ENCODE results near the gene CADM1. TPM values are rescaled to one million over a fixed set of nuclear protein-coding genes. Genes with fewer than 3 reads are reported as not detected.

CADM1 gene
- total RNA-seq, 1 donor, result 86.5 TPM

DNA sequence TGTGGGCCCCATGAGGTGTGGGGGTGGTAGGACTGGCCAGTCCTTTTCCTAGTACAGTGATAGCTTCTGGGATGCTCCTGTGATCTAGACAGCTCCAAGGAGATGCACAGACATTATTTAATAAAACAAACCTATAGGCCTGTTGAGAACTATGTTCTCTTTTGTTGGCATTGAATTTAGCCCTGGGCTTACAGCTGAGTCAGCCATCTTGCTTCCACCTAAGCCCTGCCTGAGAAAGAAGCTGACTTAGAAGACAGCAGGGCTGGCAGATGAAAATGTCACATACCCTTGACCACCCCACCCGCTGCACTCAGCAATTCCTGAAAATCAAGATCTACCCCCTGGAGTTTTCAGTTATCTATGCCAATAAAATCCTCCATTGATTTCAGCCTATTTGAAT, 353.2 kb downstream of the CADM1 start:
- no peak overlapping the region for H3K4me3 ChIP-seq (ENCODE audit: insufficient read depth, low read length)
- no peak overlapping the region for H3K4me2 ChIP-seq (ENCODE audit: insufficient read depth, low read length)
- no peaks in the 10 kb centered on the region for H3K4me1 ChIP-seq (ENCODE audit: insufficient read depth, low read length)
- no peak overlapping the region for H2AFZ ChIP-seq (ENCODE audit: low read length)
- H3K36me3 ChIP-seq (ENCODE audit: insufficient read depth, low read length), result no peaks in the 10 kb centered on the region
- DNase-seq (ENCODE audit: insufficient read length, low spot score, missing footprints), result no peak
- no peaks in the 10 kb centered on the region for H4K20me1 ChIP-seq (ENCODE audit: insufficient read depth, low read length)
- H3K27ac ChIP-seq (ENCODE audit: low read depth, low read length), result no peak overlapping the region
- no peaks in the 10 kb centered on the region for H3K9me3 ChIP-seq (ENCODE audit: low read depth, low read length)
- H3K79me2 ChIP-seq (ENCODE audit: insufficient read depth, low read length), result no peaks in the 10 kb centered on the region
- TF ChIP-seq, protein P1, sequence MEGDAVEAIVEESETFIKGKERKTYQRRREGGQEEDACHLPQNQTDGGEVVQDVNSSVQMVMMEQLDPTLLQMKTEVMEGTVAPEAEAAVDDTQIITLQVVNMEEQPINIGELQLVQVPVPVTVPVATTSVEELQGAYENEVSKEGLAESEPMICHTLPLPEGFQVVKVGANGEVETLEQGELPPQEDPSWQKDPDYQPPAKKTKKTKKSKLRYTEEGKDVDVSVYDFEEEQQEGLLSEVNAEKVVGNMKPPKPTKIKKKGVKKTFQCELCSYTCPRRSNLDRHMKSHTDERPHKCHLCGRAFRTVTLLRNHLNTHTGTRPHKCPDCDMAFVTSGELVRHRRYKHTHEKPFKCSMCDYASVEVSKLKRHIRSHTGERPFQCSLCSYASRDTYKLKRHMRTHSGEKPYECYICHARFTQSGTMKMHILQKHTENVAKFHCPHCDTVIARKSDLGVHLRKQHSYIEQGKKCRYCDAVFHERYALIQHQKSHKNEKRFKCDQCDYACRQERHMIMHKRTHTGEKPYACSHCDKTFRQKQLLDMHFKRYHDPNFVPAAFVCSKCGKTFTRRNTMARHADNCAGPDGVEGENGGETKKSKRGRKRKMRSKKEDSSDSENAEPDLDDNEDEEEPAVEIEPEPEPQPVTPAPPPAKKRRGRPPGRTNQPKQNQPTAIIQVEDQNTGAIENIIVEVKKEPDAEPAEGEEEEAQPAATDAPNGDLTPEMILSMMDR (IDR thresholded peaks at IDR 0.05; ENCODE audit: extremely low read depth, low read depth, low read length), result no peak
- no peaks in the 10 kb centered on the region for H3K27me3 ChIP-seq (ENCODE audit: insufficient read depth, low read length)

DNA sequence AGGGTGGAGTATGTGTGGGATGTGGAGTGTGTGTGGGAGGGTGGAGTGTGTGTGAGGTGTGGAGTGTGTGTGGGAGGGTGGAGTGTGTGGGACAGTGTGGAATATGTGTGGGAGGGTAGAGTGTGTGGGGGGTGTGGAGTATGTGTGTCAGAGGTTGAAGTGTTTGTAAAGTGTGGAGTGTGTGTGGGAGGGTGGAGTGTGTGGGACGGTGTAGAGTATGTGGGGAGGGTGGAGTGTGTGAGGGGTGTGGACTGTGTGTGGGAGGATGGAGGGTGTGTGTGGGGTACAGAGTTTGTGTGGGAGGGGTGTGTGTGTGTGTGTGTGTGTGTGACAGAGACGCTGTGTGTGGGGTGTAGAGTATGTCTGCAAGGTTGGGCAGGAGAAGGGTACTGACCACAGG, 355.5 kb downstream of the CADM1 start:
- Histone ChIP-seq H3K4me1 (ENCODE audit: insufficient read depth, low read length) (no peaks in the 10 kb centered on the region), H4K20me1 (ENCODE audit: insufficient read depth, low read length) (no peaks in the 10 kb centered on the region), H3K9me3 (ENCODE audit: low read depth, low read length) (no peaks in the 10 kb centered on the region), H3K36me3 (ENCODE audit: insufficient read depth, low read length) (no peaks in the 10 kb centered on the region), H3K27me3 (ENCODE audit: insufficient read depth, low read length) (no peaks in the 10 kb centered on the region), H2AFZ (ENCODE audit: low read length) (no peak overlapping the region), H3K4me2 (ENCODE audit: insufficient read depth, low read length) (no peak overlapping the region), H3K4me3 (ENCODE audit: insufficient read depth, low read length) (no peak overlapping the region), H3K79me2 (ENCODE audit: insufficient read depth, low read length) (no peaks in the 10 kb centered on the region), H3K27ac (ENCODE audit: low read depth, low read length) (no peak overlapping the region)
- TF ChIP-seq, protein P1 (IDR thresholded peaks at IDR 0.05; ENCODE audit: extremely low read depth, low read depth, low read length), result no peak
- no peak for DNase-seq (ENCODE audit: insufficient read length, low spot score, missing footprints)

DNA sequence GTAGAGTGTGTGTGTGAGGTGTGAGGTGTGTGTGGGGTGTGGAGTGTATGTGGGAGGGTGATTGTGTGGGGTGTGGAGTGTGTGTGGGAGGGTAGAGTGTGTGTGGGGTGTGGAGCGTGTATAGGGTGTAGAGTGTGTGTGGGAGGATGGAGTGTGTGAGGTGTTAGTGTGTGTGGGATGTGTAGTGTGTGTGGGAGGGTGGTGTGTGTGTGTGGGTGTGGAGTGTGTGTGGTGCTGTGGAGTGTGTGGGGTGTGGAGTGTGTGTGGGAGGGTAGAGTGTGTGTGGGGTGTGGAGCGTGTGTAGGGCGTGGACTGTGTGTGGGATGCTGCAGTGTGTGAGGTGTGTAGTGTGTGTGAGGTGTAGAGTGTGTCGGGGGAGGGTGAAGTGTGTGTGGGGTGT, 356.1 kb downstream of the CADM1 start:
- H3K27ac ChIP-seq (ENCODE audit: low read depth, low read length), result no peak overlapping the region
- no peak overlapping the region for H2AFZ ChIP-seq (ENCODE audit: low read length)
- H3K36me3 ChIP-seq (ENCODE audit: insufficient read depth, low read length), result no peaks in the 10 kb centered on the region
- H3K79me2 ChIP-seq (ENCODE audit: insufficient read depth, low read length), result no peaks in the 10 kb centered on the region
- no peaks in the 10 kb centered on the region for H3K27me3 ChIP-seq (ENCODE audit: insufficient read depth, low read length)
- DNase-seq (ENCODE audit: insufficient read length, low spot score, missing footprints), result no peak
- no peaks in the 10 kb centered on the region for H3K4me1 ChIP-seq (ENCODE audit: insufficient read depth, low read length)
- no peaks in the 10 kb centered on the region for H4K20me1 ChIP-seq (ENCODE audit: insufficient read depth, low read length)
- TF ChIP-seq, protein P1 (IDR thresholded peaks at IDR 0.05; ENCODE audit: extremely low read depth, low read depth, low read length), result no peak
- H3K4me2 ChIP-seq (ENCODE audit: insufficient read depth, low read length), result no peak overlapping the region
- H3K9me3 ChIP-seq (ENCODE audit: low read depth, low read length), result no peaks in the 10 kb centered on the region
- no peak overlapping the region for H3K4me3 ChIP-seq (ENCODE audit: insufficient read depth, low read length)

DNA sequence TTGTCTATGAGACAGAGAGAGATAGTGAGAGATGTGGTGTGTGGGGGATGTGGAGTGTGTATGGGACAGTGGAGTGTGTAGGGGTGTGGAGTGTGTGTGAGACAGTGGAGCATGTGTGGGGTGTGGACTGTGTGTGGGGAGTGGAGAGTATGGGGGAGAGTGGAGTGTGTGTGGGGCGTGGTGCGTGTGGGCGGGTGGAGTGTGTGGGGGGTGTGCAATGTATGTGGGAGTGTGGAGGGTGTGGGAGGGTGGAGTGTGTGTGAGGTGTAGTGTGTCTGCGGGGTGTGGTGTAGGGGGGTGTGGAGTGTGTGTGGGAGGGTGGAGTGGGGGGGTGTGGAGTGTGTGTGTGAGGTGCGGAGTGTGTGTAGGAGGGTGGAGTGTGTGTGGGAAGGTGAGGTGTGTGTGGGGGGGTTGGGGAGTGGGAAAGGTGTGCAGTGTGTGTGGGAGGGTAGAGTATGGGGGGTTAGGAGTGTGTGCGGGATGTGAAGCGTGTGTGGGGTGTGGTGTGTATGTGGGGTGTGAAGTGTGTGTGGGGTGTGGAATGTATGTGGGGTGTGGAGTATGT, 356.9 kb downstream of the CADM1 start:
- Histone ChIP-seq H3K27ac (ENCODE audit: low read depth, low read length) (no peak overlapping the region), H2AFZ (ENCODE audit: low read length) (no peak overlapping the region)
- no peak for DNase-seq (ENCODE audit: insufficient read length, low spot score, missing footprints)

More for the DNA sequence above, 356.9 kb downstream of the CADM1 start:
- H3K79me2 ChIP-seq (ENCODE audit: insufficient read depth, low read length), result no peaks in the 10 kb centered on the region
- H3K36me3 ChIP-seq (ENCODE audit: insufficient read depth, low read length), result no peaks in the 10 kb centered on the region
- no peak overlapping the region for H3K4me2 ChIP-seq (ENCODE audit: insufficient read depth, low read length)
- no peaks in the 10 kb centered on the region for H3K9me3 ChIP-seq (ENCODE audit: low read depth, low read length)
- no peaks in the 10 kb centered on the region for H3K27me3 ChIP-seq (ENCODE audit: insufficient read depth, low read length)
- H3K4me3 ChIP-seq (ENCODE audit: insufficient read depth, low read length), result no peak overlapping the region
- H4K20me1 ChIP-seq (ENCODE audit: insufficient read depth, low read length), result no peaks in the 10 kb centered on the region
- TF ChIP-seq, protein P1 (IDR thresholded peaks at IDR 0.05; ENCODE audit: extremely low read depth, low read depth, low read length), result no peak
- no peaks in the 10 kb centered on the region for H3K4me1 ChIP-seq (ENCODE audit: insufficient read depth, low read length)

All from osteoblast (primary cell).